GM15510 (cell line): Measurements from ENCODE around the gene RRBP1.

Experiments used
- POLR2A ChIP-seq: IDR thresholded peaks from 3 replicates; pipeline ENCODE4 v1.6.1; 2011; ENCODE audit warnings: borderline replicate concordance; ENCODE audit not compliant: insufficient read length; ENCODE audit errors: extremely low read depth

RRBP1 gene

DNA sequence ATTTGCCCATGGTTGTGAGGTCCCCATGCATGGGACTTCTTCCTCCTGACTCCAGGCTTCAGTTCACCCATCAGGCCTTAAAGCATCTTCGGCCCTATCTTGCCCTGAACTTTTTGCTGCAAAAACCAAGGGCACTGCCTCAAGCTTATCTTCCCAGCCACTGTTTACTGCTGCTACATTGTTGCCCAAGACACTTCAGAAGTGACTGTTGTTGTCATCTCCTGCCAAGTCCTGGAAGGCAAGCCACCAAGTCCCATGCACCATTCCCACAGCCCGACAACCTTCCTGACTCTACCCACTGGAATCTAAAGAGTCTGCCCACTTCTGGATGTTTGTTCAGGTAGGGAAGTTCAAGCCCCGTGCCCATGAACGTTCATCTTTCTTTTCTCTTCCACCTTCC, 30.2 kb upstream of the RRBP1 start:
- no peak for TF ChIP-seq POLR2A

DNA sequence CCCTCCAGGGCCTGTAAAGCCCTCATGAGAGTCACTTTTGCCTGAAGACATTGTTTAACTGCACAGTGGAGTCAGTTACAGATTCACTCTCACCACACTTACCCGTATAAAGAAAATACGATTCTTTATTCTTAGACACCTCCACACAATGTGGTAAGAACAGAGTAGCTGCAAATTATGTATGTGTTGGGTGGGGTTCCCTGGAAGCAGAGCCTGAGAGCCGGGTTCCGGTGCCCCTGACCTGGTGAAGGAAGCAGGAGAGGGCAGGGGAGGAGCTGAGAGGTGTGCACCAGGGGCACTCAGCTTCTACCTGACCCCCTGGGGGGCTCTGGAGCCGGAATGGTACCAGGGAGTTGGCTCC, 29.2 kb upstream of the RRBP1 start:
- TF ChIP-seq POLR2A, result no peak

DNA sequence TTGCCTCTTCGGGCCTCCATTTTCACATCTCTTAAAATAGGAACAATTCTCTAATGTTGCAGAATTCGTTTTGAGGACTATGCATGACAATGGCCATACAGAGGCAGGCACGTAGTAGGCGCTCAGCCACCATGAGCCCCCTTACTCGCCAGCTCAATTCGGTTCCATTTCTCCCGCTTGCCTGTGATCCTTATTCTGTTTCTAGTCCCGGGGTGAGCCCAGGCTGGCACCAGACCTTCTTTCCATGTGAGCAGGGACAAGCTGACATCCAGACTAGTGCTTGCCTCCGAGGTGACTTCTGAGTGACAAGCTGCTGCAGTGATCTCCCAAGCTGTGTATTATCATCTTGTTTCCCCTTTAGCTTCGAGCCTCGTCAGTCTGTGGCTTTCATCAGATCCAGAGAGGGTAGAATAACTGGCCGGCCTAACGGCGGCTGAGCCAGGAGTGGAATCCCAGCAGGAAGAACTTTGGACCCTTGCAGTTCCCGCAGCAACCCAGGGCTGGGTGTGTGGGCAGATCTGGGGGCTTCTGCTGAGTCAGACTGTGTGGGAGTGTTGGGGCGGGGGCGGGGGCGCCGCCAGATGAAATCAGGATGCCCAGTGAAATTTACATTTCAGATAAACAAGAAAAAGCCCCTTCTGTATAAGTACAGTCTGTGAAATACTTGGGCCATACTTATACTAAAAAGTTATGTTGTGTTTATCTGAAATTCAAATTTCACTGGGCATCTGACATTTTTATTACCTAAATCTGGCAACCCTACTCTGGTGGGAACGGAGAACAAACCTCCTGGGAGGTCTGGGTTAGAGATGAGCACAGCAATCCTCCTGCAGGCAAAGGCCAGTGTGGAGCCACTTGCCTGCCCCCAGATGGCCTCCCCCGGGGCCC, 28.6 kb upstream of the RRBP1 start:
- TF ChIP-seq POLR2A, result no peak

DNA sequence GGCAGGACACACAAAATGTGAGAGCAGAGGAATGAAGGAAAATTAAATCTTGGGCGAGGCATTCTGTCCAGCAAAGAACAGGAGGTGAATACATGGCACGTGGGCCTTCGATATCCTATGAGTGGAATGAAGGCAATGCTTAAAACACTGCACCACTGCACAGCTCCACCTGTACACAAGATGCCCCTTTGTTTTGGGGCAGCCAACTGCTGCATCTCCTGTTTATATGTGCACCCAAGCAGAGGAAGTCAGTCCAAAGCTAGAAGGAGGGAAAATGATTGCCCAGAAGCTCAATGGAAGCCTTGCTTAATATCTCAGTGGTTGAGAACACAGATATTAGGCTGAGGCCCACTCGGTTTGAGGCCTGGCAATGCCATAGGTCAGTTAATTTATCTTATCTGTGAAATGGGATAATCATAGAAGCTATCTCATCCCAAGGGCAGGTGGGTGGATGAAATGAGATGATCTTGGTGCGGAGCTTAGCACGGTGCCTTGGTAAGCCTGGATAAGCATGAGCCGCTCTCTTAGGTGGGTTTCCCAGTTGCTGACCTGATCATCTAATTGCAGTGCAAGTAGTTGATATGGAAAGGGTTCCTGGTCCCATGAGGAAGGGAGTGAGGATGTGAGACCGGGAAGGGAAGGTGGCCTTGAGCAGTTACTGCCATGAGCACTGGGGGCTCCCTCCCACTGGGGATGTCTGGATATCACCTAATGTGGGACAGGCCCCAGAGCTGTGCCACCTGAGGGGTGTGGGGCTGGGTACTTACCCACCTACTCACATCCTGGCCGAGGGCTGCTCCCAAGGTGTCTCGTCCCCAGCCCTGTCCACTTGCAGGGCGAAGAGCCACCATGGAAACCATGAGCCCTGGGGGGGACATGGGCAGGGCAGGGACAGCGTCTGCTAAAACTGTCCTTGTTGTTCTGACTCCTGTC, 27.6 kb upstream of the RRBP1 start:
- TF ChIP-seq POLR2A, result no peak

DNA sequence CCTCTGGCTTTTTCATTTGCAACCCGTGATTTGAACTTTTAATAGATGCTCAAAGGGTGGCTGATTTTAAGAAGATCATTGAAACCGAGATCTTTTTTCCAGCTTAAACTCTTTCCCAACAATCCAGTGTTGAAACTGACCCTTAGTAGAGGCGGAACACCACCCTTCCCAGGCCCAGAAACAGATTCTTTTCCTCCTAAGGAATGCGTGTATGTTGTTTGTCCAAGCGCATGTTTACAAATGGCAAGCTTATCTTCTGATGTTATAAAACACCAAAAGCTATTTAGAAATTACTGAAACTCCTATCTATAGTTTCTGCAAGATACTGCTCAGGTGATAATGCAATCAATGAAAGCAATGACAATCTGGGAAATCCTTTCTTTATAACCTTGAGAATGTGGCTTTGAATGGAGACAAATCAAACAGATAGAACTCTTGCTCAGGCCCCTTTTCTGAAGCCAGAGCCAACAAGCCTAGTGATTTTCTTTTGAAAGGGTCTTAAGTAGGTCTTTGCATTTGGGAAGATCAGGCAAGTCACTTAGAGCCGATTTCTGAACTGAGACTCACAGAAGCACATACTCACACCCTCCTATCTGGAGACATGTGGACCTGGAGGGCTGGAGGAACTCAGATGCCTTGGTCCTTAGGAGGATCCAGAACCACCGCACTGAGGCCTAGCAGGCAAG, 26.8 kb upstream of the RRBP1 start:
- TF ChIP-seq POLR2A, result no peak

DNA sequence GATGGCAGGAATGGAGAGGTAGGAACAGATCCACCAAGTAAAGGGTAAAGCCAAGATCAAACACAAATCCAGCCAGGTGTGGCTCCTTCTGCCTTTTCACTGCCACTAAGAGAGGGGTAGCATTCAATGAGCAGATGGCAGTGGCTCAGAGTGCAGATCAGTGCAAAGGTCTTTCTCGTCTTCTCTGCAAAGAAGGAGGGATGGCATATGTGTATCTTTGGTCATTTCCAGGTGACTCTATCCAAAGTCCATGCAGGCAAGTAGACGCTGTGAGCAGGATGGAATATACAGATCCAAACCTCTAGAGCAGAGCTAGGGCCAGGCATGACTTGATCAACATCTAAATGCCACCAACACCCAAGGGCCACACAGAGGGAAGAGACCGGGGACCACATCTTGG, 24.6 kb upstream of the RRBP1 start:
- no peak for TF ChIP-seq POLR2A

DNA sequence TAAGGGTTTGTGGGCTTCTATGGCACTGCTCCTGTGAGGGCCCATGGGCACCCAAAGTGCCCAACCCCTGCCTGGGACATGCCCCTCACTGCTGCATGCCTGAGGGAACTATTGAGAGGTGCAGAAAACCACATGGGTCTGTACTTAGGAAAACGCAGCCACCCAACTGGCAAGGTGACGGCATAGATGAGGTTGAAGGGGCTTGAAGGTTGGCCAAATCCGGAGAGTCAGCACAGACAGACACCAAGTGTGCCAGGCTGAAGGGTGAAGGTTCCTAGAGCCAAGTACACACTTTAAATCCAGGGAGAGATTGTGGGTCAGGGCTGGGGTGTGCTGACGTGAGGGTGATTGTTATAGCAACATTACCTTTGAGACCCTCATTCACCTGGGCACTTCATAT, 23.9 kb upstream of the RRBP1 start:
- no peak for TF ChIP-seq POLR2A

DNA sequence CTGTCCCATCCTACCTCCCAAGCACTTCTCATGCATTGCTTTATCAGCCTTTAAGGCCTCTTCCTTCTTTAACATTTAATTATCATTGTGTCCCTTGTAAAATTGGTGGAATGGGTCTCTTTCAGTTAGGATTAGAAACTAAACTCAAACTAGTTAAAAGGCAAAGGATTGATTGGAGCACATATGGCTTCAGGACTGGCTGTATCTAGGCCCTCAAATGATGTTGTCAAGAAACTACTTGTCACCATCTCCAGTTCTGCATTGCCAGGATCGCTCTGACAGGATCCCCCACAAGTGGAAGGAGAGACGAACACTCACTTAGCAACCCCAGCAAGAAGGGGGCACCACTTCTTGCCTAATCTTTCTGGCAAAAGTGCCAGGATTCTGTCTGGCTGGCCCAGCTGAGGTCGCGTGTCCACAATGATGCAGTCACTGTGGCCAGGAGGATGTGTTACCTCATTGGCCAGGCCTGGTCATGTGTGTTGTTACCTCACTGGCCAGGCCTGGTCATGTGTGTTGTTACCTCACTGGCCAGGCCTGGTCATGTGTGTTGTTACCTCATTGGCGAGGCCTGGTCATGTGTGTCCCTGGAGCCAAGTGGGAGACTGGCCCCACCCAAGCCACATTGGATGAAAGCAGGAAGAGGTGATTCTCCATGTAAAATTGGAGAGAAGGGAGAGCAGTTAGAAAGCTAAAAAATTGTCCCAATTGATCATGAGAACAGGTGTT, 22.7 kb upstream of the RRBP1 start:
- TF ChIP-seq POLR2A, result no peak

DNA sequence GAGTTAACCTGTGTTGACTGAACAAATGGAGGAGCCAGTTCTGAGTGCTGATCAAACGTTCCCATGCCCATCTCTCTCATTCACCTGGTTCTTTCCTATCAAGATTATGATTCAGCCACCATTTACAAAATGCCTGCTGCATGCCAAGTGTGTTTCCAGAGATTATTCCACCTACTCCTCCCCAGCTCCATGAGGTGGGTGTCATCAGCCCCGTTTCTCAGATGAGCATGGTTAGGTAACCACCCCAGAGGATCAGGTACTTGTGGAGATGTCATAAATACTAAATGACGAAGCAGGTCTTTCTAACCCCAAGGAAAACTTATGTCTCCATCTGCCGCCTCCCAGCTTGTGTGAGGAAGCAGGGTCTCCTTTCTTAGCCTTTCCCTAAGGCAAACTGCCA, 19.8 kb upstream of the RRBP1 start:
- no peak for TF ChIP-seq POLR2A

DNA sequence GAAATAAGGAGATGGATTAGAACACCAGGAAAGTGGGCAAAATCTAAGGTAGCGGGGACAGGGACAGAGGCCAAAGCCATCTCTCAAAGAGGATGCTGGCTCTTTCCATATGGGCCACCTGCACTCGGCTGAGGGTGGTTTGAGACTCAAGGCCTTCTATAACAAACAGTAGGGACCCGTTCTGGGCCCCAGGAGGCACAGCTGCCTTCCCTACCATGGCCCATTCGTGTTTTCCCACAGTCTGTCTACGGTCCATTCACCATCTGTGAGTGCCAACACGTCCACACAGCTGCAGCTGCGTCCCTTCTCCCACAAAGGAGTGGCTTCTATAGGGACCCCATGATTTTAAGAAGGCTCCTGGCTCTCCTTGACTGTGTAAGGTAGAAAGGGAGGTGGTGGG, 18.6 kb upstream of the RRBP1 start:
- TF ChIP-seq POLR2A, result no peak

DNA sequence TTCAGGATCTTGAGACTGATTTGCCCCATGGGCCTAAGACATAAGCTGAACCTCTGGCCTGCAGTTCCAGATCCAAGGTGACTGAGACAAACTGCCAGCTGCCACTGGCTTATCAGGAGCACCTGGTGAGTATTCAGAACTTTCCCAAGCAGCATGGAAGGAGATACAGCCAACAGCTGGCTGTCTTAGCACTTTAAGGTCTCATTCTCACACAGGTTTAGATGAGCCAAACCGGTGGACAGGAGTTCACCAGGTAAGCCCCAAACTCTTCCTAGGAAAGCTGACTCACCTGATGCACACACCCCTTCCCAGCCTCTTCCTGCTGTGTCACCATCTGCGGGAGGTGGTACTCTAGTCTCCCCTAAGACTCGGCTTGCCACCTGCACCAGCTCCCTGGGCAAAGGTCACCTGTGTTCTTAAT, 17.9 kb upstream of the RRBP1 start, which contains the start of gene BANF2:
Gene BANF2, plus strand, starts transcription at position 36 of the 421 bp plus-strand sequence. CDS start 25,060 bp downstream, outside the sequence.
- no peak for TF ChIP-seq POLR2A

DNA sequence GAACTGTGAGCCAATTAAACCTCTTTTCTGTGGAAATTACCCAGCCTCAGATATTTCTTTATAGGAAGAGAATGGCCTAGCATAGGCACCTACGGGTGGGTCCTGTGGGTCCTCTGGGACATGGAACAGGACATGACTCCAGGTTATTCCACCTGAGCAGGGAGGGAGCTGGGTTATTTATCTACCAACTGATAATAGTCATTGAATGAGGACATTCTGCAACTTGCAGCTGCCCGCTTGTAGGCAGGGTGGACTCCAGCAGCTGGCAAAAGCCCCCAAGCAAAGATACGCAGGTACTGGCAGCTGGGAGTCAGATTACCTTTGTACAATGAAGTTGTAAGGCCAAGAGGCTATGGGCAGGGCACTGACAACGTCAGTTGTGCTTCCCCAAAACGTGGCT, 16.3 kb upstream of the RRBP1 start:
- no peak for TF ChIP-seq POLR2A

DNA sequence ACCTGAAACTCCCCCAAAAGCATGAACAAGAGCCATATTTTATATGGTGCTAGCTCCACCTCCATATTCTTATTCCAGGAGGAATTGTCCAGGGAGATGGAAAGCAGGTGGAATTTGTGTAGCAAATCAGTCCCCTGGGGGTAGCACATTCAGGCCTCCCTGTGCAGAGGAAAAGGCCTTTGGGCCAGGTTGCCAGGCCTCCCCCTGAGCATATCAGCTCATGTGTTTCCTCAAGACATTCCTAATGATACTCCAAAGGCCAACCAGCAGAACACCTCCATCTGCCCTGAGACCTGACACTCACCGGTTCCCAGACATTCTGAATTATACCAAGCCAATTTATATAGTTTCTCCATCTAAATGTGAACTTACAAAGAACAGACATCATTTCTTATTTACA, 15.1 kb upstream of the RRBP1 start:
- no peak for TF ChIP-seq POLR2A

DNA sequence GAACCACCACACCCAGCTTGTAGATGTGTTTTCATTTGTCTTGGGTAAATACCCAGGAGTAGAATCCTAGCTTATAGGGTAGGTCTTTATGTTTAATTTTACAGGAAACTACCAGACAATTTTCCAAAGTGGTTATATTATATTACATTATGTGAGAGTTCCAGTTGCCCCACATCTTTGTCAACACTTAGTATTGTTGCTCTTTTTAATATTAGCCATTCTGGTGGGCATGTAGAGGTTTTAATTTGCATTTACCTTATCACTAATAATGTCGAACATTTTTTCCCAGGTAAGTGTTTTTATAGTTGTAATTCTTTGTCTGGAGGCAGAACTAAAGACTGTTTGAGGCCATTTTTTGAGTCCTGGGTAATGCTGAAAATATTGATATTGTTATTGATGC, 14.2 kb upstream of the RRBP1 start:
- no peak for TF ChIP-seq POLR2A
